ENCODE results near the gene XKR3.
"Not testable (repeated sequence)": the region's sequence is repeated elsewhere in the genome, so short reads cannot be mapped to it uniquely, and the experiment has no call there.

XKR3 gene

DNA sequence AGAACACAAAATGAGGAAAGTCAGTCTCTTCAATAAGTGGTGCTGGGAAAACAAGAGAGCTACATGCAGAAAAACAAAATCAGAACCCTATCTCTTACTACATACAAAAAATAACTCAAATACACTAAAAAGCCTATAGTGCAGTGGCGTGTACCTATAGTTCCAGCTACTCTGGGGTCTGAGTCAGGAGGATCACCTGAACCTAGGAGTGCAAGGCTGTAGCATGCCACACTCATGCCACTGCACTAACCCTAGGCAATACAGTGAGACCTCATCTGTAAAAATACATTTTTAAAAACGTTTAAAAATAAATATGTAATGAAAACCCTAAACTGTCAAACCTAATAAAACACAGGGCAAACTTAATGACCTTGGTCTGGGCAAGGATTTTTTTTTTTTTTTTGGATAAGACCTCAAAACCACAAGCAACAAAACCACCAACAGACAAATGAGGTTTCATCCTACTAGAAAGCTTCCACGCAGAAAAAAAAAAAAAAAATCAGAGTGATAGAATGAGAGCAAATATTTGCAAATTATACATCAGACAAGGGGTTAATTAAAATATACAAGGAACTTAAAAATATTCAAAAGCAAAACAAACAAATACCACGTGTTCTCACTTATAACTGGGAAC lies 35.2 kb downstream of the XKR3 start:
- no peak for DNase-seq
- Histone ChIP-seq H3K36me3 (ENCODE audit: control insufficient read depth, insufficient read depth, low read length) (no peaks in the 10 kb centered on the region), H3K27ac (ENCODE audit: insufficient read depth, low read length, poor library complexity, severe bottlenecking) (no peak overlapping the region), H3K27me3 (replicated peaks; ENCODE audit: control insufficient read depth, insufficient read depth, low read length, poor library complexity, severe bottlenecking) (no peaks in the 10 kb centered on the region), H3K4me1 (ENCODE audit: control insufficient read depth, insufficient read depth, low read length, poor library complexity, severe bottlenecking) (no peaks in the 10 kb centered on the region), H3K4me3 (ENCODE audit: insufficient read depth, low read depth, low read length, poor library complexity, severe bottlenecking) (no peak overlapping the region), H3K9me3 (ENCODE audit: control insufficient read depth, low read length) (no peaks in the 10 kb centered on the region)

- no peak for DNase-seq
Measured at GRCh38 chr22:16783930-16784354, 41.3 kb downstream of the XKR3 start.

DNA sequence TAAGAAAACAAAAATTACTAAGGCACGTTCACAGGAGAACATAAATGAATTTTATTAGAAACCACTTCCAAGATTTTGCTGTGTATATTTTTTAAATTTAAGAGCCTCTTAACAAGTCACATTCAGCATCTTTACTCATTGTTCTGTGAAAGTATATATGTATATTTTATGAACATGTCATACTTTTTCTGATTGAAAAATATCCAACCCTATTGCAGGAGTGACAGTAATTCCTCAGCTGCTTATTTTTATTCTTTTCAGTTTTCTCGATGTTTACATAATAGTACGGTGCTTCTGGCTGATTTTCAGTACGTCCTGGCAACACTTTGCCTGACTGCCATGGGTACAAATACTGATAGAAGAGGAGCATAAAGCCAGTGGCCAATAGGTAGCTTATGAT lies 41.8 kb downstream of the XKR3 start:
- no peaks in the 10 kb centered on the region for H3K9me3 ChIP-seq (ENCODE audit: control insufficient read depth, low read length)
- H3K27me3 ChIP-seq (replicated peaks; ENCODE audit: control insufficient read depth, insufficient read depth, low read length, poor library complexity, severe bottlenecking), result peaks cover 3% of the 10 kb centered on the region
- H3K4me3 ChIP-seq (ENCODE audit: insufficient read depth, low read depth, low read length, poor library complexity, severe bottlenecking), result no peak overlapping the region
- H3K27ac ChIP-seq (ENCODE audit: insufficient read depth, low read length, poor library complexity, severe bottlenecking), result no peak overlapping the region
- no peak for DNase-seq
- H3K36me3 ChIP-seq (ENCODE audit: control insufficient read depth, insufficient read depth, low read length), result no peaks in the 10 kb centered on the region
- no peaks in the 10 kb centered on the region for H3K4me1 ChIP-seq (ENCODE audit: control insufficient read depth, insufficient read depth, low read length, poor library complexity, severe bottlenecking)

More at GRCh38 chr22:16783930-16784354, 41.3 kb downstream of the XKR3 start:
- peaks cover 3% of the 10 kb centered on the region for H3K27me3 ChIP-seq (replicated peaks; ENCODE audit: control insufficient read depth, insufficient read depth, low read length, poor library complexity, severe bottlenecking)
- no peaks in the 10 kb centered on the region for H3K36me3 ChIP-seq (ENCODE audit: control insufficient read depth, insufficient read depth, low read length)
- H3K4me3 ChIP-seq (ENCODE audit: insufficient read depth, low read depth, low read length, poor library complexity, severe bottlenecking), result no peak overlapping the region
- H3K9me3 ChIP-seq (ENCODE audit: control insufficient read depth, low read length), result no peaks in the 10 kb centered on the region
- H3K4me1 ChIP-seq (ENCODE audit: control insufficient read depth, insufficient read depth, low read length, poor library complexity, severe bottlenecking), result no peaks in the 10 kb centered on the region
- no peak overlapping the region for H3K27ac ChIP-seq (ENCODE audit: insufficient read depth, low read length, poor library complexity, severe bottlenecking)

- no peak for DNase-seq
- H3K27me3 ChIP-seq (replicated peaks; ENCODE audit: control insufficient read depth, insufficient read depth, low read length, poor library complexity, severe bottlenecking), result peaks cover 3% of the 10 kb centered on the region
- no peaks in the 10 kb centered on the region for H3K4me1 ChIP-seq (ENCODE audit: control insufficient read depth, insufficient read depth, low read length, poor library complexity, severe bottlenecking)
- no peak overlapping the region for H3K4me3 ChIP-seq (ENCODE audit: insufficient read depth, low read depth, low read length, poor library complexity, severe bottlenecking)
- H3K27ac ChIP-seq (ENCODE audit: insufficient read depth, low read length, poor library complexity, severe bottlenecking), result no peak overlapping the region
- no peaks in the 10 kb centered on the region for H3K36me3 ChIP-seq (ENCODE audit: control insufficient read depth, insufficient read depth, low read length)
- H3K9me3 ChIP-seq (ENCODE audit: control insufficient read depth, low read length), result no peaks in the 10 kb centered on the region
Measured at GRCh38 chr22:16781764-16782329, 43.4 kb downstream of the XKR3 start.

DNA sequence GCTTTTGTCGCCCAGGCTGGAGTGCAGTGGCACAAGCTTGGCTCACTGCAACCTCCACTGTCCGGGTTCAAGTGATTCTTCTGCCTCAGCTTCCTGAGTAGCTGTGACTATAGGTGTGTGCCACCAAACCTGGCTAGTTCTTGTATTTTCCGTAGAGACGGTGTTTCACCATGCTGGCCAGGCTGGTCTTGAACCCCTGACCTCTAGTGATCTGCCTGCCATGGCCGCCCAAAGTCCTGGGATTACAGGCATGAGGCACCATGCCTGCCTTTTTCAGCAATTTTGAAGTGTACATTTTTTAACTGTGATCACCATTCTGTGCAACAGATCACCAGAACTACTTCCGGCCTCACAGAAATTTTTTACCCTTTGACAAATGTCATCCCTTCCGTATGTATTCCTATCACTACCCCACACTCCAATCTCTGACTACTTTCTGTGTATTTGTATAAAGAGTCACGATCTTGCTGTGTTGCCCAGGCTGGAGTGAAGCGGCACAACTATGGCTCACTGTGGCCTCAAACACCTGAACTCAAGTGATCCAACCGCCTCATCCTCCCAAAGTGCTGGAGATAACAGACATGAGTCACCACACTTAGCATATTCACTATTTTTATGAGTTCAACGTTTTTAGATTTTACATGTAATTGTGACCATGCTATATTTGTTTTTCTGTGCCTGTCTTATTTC lies 44.0 kb downstream of the XKR3 start:
- no peak for DNase-seq
- no peaks in the 10 kb centered on the region for H3K9me3 ChIP-seq (ENCODE audit: control insufficient read depth, low read length)
- H3K27ac ChIP-seq (ENCODE audit: insufficient read depth, low read length, poor library complexity, severe bottlenecking), result no peak overlapping the region
- H3K4me1 ChIP-seq (ENCODE audit: control insufficient read depth, insufficient read depth, low read length, poor library complexity, severe bottlenecking), result no peaks in the 10 kb centered on the region
- H3K4me3 ChIP-seq (ENCODE audit: insufficient read depth, low read depth, low read length, poor library complexity, severe bottlenecking), result no peak overlapping the region
- H3K36me3 ChIP-seq (ENCODE audit: control insufficient read depth, insufficient read depth, low read length), result no peaks in the 10 kb centered on the region
- peaks cover 3% of the 10 kb centered on the region for H3K27me3 ChIP-seq (replicated peaks; ENCODE audit: control insufficient read depth, insufficient read depth, low read length, poor library complexity, severe bottlenecking)

GRCh38 chr22:16777284-16777924 lies 47.8 kb downstream of the XKR3 start:
- H3K9me3 ChIP-seq (ENCODE audit: control insufficient read depth, low read length), result no peaks in the 10 kb centered on the region
- H3K27ac ChIP-seq (ENCODE audit: insufficient read depth, low read length, poor library complexity, severe bottlenecking), result no peak overlapping the region
- no peak for DNase-seq
- H3K36me3 ChIP-seq (ENCODE audit: control insufficient read depth, insufficient read depth, low read length), result no peaks in the 10 kb centered on the region
- peaks cover 3% of the 10 kb centered on the region for H3K27me3 ChIP-seq (replicated peaks; ENCODE audit: control insufficient read depth, insufficient read depth, low read length, poor library complexity, severe bottlenecking)
- H3K4me1 ChIP-seq (ENCODE audit: control insufficient read depth, insufficient read depth, low read length, poor library complexity, severe bottlenecking), result no peaks in the 10 kb centered on the region
- no peak overlapping the region for H3K4me3 ChIP-seq (ENCODE audit: insufficient read depth, low read depth, low read length, poor library complexity, severe bottlenecking)

GRCh38 chr22:16776080-16776479 lies 49.1 kb downstream of the XKR3 start:
- no peaks in the 10 kb centered on the region for H3K36me3 ChIP-seq (ENCODE audit: control insufficient read depth, insufficient read depth, low read length)

GRCh38 chr22:16774911-16775500 lies 50.2 kb downstream of the XKR3 start:
- Histone ChIP-seq H3K9me3 (ENCODE audit: control insufficient read depth, low read length) (no peaks in the 10 kb centered on the region), H3K4me1 (ENCODE audit: control insufficient read depth, insufficient read depth, low read length, poor library complexity, severe bottlenecking) (no peaks in the 10 kb centered on the region), H3K4me3 (ENCODE audit: insufficient read depth, low read depth, low read length, poor library complexity, severe bottlenecking) (no peak overlapping the region), H3K36me3 (ENCODE audit: control insufficient read depth, insufficient read depth, low read length) (no peaks in the 10 kb centered on the region), H3K27me3 (replicated peaks; ENCODE audit: control insufficient read depth, insufficient read depth, low read length, poor library complexity, severe bottlenecking) (no peaks in the 10 kb centered on the region), H3K27ac (ENCODE audit: insufficient read depth, low read length, poor library complexity, severe bottlenecking) (no peak overlapping the region)
- no peak for DNase-seq

More at GRCh38 chr22:16776080-16776479, 49.1 kb downstream of the XKR3 start:
- H3K27ac ChIP-seq (ENCODE audit: insufficient read depth, low read length, poor library complexity, severe bottlenecking), result no peak overlapping the region
- no peak for DNase-seq
- no peaks in the 10 kb centered on the region for H3K9me3 ChIP-seq (ENCODE audit: control insufficient read depth, low read length)
- no peak overlapping the region for H3K4me3 ChIP-seq (ENCODE audit: insufficient read depth, low read depth, low read length, poor library complexity, severe bottlenecking)
- H3K4me1 ChIP-seq (ENCODE audit: control insufficient read depth, insufficient read depth, low read length, poor library complexity, severe bottlenecking), result no peaks in the 10 kb centered on the region
- H3K27me3 ChIP-seq (replicated peaks; ENCODE audit: control insufficient read depth, insufficient read depth, low read length, poor library complexity, severe bottlenecking), result no peaks in the 10 kb centered on the region

- H3K4me1 ChIP-seq (ENCODE audit: control insufficient read depth, insufficient read depth, low read length, poor library complexity, severe bottlenecking); H3K4me3 ChIP-seq (ENCODE audit: insufficient read depth, low read depth, low read length, poor library complexity, severe bottlenecking); H3K36me3 ChIP-seq (ENCODE audit: control insufficient read depth, insufficient read depth, low read length); H3K9me3 ChIP-seq (ENCODE audit: control insufficient read depth, low read length); DNase-seq; H3K27me3 ChIP-seq (replicated peaks; ENCODE audit: control insufficient read depth, insufficient read depth, low read length, poor library complexity, severe bottlenecking); H3K27ac ChIP-seq (ENCODE audit: insufficient read depth, low read length, poor library complexity, severe bottlenecking): not testable (repeated sequence)
Measured at GRCh38 chr22:16771569-16771968, 53.6 kb downstream of the XKR3 start.
